GM13977 (cell line): ENCODE measurements around the gene NAGS.
"Not testable (repeated sequence)": the region's sequence is repeated elsewhere in the genome, so short reads cannot be mapped to it uniquely, and the experiment has no call there.

Experiments used
- DNase-seq: peaks from one replicate; pipeline ENCODE4 v3.0.0; 2012; ENCODE audit warnings: low spot score
- in situ Hi-C: fragments of 300-500 bp; cut with MboI; formaldehyde crosslinking; loops from one replicate; pipeline ENCODE4 v1.12.0; 2022; ENCODE audit warnings: low sequenced_read_pairs, low pct_unique_long_range_greater_than_20kb, mixed read lengths, inconsistent platforms; ENCODE audit not compliant: unreplicated experiment
- TF ChIP-seq, protein P1 (sequence below): IDR thresholded peaks from 2 replicates; pipeline ENCODE4 v1.5.1; 2012; ENCODE audit warnings: mild to moderate bottlenecking, control low read depth; ENCODE audit not compliant: insufficient read depth; ENCODE audit errors: extremely low read depth, missing control alignments

NAGS gene

DNA sequence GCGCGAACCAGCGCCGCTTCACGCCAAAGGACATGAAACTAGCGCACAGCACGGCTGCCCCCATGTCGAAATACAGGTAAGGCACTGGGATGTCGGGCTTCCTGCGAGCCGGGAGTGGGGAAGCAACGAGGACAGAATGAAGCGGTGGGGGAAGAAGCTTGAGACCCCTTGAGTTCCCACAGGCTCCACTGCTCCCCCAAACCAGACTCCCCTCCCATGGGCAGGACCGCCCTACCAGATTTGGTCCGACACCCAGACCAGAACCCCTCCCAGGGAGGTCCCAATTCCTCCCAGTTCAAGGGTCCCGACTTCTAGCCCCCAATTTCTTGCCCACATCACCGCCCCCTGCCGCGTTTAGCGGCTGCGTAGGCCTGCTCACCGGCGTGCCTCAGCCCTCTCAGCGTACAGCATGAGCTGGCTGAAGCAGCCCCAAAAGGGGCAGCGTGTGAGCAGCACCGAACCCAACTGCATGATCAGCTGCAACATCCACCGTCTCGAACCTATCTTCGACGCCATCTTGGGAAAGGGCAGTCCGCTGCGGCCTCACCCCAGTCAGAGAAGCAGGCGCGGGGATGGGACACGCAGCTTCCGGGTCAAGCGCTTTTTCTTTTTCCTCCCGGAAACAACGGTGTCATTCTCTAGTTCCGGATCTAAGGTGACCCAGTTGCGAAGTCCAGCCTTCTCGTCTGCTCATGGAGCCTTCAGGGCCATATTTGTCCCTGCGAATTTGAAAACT, 10.2 kb downstream of the NAGS start, which contains the start of gene TMEM101:
Gene TMEM101, minus strand, starts transcription at position 527 of the 736 bp plus-strand sequence. Its CDS starts 11 bp downstream, at position 516.
- TF ChIP-seq, protein P1, sequence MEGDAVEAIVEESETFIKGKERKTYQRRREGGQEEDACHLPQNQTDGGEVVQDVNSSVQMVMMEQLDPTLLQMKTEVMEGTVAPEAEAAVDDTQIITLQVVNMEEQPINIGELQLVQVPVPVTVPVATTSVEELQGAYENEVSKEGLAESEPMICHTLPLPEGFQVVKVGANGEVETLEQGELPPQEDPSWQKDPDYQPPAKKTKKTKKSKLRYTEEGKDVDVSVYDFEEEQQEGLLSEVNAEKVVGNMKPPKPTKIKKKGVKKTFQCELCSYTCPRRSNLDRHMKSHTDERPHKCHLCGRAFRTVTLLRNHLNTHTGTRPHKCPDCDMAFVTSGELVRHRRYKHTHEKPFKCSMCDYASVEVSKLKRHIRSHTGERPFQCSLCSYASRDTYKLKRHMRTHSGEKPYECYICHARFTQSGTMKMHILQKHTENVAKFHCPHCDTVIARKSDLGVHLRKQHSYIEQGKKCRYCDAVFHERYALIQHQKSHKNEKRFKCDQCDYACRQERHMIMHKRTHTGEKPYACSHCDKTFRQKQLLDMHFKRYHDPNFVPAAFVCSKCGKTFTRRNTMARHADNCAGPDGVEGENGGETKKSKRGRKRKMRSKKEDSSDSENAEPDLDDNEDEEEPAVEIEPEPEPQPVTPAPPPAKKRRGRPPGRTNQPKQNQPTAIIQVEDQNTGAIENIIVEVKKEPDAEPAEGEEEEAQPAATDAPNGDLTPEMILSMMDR, result no peak
- DNase-seq, result peak; percentile 95
- in situ Hi-C loops, result no loop called here

DNA sequence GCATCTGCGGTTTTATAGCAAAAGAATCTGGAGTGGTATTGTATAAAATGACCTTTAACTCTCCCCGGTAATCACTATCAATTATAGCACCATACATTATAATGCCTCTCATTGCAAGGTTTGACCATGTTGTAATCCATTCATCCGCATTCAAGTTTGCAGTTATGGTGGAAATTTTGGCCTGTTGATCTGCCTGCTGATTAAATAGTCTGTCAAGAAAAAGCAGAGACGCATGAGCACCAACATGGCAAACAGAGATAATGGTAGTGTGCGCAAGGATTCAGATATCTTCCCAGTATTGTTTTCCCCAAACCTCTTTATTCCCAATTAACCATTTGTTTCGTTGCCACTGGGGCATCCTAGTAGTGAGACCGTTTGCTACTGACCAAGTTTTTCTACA, 16.8 kb downstream of the NAGS start:
- DNase-seq, in situ Hi-C loops: not testable (repeated sequence)

DNA sequence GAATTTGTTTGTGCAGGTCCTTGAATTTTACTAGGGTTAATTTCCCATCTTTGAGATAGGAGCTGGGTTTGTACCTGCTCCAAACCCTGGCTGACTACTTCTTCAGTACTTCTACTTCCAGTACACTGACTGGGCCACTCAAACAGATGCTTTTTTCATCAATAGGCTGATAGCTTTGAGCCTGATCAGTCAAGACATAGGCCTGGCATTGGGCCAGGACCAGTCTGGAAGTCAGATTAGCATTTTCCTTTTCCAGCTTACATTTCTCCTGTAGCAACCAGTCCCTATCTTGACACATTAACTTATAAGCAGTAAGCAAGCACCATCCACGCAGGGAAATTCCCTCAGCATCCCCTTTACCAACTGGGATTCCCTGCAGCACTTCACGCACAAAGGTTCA, 17.8 kb downstream of the NAGS start:
- no peak for DNase-seq
- in situ Hi-C loops, result no loop called here

DNA sequence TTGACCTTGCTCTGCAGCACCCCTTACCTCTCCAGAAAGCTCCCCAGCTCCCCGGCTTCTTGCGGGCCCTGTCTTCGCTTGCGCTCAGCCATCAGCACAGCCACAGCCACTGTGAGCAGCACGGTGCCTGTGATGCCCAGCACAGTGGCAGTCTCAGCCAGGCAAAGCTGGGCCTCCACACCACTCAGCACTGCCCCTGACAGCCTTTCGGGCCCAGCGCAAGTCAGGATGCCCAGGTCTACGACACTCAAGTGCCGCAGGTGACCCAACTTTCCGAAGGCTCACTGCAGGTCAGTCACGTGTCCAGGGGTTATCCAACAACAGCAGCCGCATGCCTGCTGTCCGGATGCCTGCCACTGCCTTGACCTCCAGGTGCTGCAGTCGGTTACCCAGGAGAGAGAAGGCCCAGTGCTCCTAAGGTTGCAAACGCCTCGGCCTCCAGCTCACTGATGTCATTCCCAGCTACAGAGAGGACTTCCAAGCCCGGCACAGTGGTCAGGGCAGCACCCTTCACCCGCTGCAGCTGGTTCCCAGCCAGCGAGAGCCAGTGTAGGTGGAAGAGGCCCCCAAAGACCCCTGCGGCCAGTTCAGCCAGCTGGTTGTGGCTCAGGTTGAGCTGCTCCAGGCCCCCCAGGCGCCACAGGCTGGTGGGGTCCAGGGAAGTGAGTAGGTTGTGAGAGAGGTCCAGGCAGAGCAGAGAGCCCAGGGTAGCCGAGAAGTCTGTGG, 19.3 kb downstream of the NAGS start:
- no peak for DNase-seq
- in situ Hi-C loops, result no loop called here
- TF ChIP-seq, protein P1, result no peak

More for the DNA sequence above, 17.8 kb downstream of the NAGS start:
- TF ChIP-seq, protein P1, result no peak

DNA sequence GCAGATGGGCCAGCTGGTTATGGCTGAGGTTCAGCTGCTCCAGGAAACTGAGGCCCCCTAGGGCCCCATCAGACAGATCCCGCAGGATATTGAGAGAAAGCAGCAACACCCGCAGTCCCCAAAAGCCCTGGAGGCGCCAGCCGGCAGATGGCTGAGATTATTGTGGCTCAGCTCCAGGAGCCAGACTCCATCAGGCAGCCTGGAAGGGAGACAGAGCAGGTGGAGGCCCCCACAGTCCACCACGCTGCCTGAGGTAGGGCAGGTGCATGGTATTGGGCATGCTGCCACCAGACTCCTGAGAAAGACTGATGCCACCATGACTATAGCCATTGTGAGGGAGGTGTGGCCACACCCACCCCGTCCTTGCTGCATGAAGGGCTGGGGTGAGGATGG, 19.8 kb downstream of the NAGS start:
- TF ChIP-seq, protein P1, result no peak
- DNase-seq, result no peak
- in situ Hi-C loops, result no loop called here

DNA sequence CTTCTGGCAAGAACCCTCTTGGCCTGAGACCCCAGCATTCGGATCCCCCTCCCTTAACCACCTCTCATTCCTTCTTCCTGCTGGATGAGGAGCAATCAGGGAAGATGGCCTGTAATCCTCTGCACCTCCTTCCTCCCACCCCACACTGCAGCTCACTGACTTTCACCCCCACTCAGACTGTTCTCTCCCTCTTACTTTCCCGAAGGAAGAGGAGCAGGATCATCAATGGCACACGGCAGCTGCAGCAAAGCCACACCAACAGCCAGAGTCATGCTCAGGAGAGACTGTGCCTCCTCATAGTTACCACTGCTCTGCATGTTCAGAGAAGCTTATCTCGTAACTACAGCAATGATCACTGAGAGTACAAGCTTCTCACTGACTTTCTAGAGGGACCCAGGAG, 20.4 kb downstream of the NAGS start:
- in situ Hi-C loops, result no loop called here
- TF ChIP-seq, protein P1, result no peak
- no peak for DNase-seq

DNA sequence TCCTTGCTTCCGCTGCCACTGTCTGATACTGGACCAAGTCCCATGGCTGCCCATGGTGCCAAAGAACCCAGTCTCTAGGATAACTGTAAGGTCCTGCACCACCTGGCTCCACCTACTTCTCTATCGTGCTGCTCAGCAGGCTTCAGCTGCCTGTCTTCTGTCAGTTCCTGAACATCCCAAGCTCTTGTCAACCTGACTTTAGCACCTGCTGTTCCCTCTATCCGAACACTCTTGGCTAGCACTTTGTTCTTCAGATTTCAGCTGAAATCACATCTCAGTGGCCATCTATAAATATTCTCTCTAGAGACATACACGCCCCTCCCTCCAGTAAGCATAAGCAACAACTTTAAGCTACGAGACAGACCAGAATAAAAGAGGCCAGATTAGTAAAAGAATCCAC, 25.3 kb downstream of the NAGS start:
- in situ Hi-C loops, result no loop called here
- TF ChIP-seq, protein P1, result no peak
- no peak for DNase-seq
